Esophagus squamous epithelium (tissue), 4 donors: ENCODE measurements around the gene FBXW11.

Source experiments
- CTCF ChIP-seq, 6 experiments: fragments of 450-650 bp in 4 of 6; fragments of 200-600 bp in 2 of 6; sonication (generic) in 2 of 6; IDR thresholded peaks; one replicate each; pipeline ENCODE4 v1.5.1; 2016 to 2019; ENCODE audit warnings: antibody characterized with exemption in 6 of 6, mild to moderate bottlenecking in 4 of 6, moderate library complexity in 4 of 6
- POLR2A ChIP-seq, 4 donors: fragments of 450-650 bp; IDR thresholded peaks; one replicate each; pipeline ENCODE4 v1.6.1; 2017; ENCODE audit warnings: antibody characterized with exemption in 4 of 4, mild to moderate bottlenecking in 4 of 4, moderate library complexity in 3 of 4

GRCh38 chr5:172009536-172010270 lies 3.3 kb upstream of the FBXW11 start:
- no peak for TF ChIP-seq CTCF (IDR thresholded peaks at IDR 0.05)
- TF ChIP-seq POLR2A (IDR thresholded peaks at IDR 0.05) = no peak
